Neural cell (in vitro differentiated cells): ENCODE data around the gene TSPAN1. TPM values are rescaled to one million over a fixed set of nuclear protein-coding genes. Genes with fewer than 3 reads are reported as not detected.

ENCODE experiments used
- H2AFZ ChIP-seq: fragments of 200-600, 300-800 bp; sonication (generic), shearing (Covaris generic); 2 replicates; pipeline ENCODE4 v1.6.0; 2014; ENCODE audit warnings: low read depth, mild to moderate bottlenecking, antibody characterized with exemption, low read length, moderate library complexity
- H3F3A ChIP-seq: fragments of 200-600 bp; shearing (Covaris generic); 2 replicates; pipeline ENCODE4 v1.6.1; 2016; ENCODE audit warnings: mild to moderate bottlenecking, moderate library complexity, mixed read lengths, antibody characterized with exemption, low read length; ENCODE audit not compliant: insufficient read depth, poor library complexity, severe bottlenecking
- H3K27ac ChIP-seq: fragments of 200-600, 300-800 bp; sonication (generic), shearing (Covaris generic); 2 replicates; pipeline ENCODE4 v1.5.1; 2014; ENCODE audit warnings: mild to moderate bottlenecking, low read length, moderate library complexity
- H3K27me3 ChIP-seq: fragments of 300-800, 200-600 bp; sonication (generic), shearing (Covaris generic); 2 replicates; pipeline ENCODE4 v1.6.0; 2014; ENCODE audit warnings: mild to moderate bottlenecking, low read depth, low read length, moderate library complexity; ENCODE audit not compliant: insufficient read depth
- H3K36me3 ChIP-seq: fragments of 300-800, 200-600 bp; sonication (generic), shearing (Covaris generic); 2 replicates; pipeline ENCODE4 v1.5.1; 2014; ENCODE audit warnings: mild to moderate bottlenecking, antibody characterized with exemption, low read length, moderate library complexity; ENCODE audit not compliant: insufficient read depth
- H3K4me2 ChIP-seq: fragments of 300-800, 200-600 bp; sonication (generic), shearing (Covaris generic); 2 replicates; pipeline ENCODE4 v1.6.0; 2014; ENCODE audit warnings: mild to moderate bottlenecking, low read length
- H3K4me3 ChIP-seq: fragments of 300-800, 200-600 bp; sonication (generic), shearing (Covaris generic); 2 replicates; pipeline ENCODE4 v1.5.1; 2014; ENCODE audit warnings: mild to moderate bottlenecking, low read length, moderate library complexity
- H3K79me2 ChIP-seq: fragments of 200-600 bp; shearing (Covaris generic); replicated peaks from 2 replicates; pipeline ENCODE4 v1.6.0; 2014; ENCODE audit warnings: mild to moderate bottlenecking, low read length, moderate library complexity; ENCODE audit not compliant: insufficient read depth
- H3K9ac ChIP-seq: fragments of 300-800, 200-600 bp; sonication (generic), shearing (Covaris generic); 2 replicates; pipeline ENCODE4 v1.6.1; 2016; ENCODE audit warnings: mild to moderate bottlenecking, low read length, mixed read lengths
- H3K9me2 ChIP-seq: fragments of 200-600 bp; shearing (Covaris generic); 2 replicates; pipeline ENCODE4 v1.6.1; 2016; ENCODE audit warnings: mild to moderate bottlenecking, low read length, mixed read lengths; ENCODE audit not compliant: insufficient read depth
- H3K9me3 ChIP-seq: fragments of 200-600, 300-800 bp; sonication (generic), shearing (Covaris generic); 2 replicates; pipeline ENCODE4 v1.6.1; 2016; ENCODE audit warnings: mild to moderate bottlenecking, mixed run types, low read length, moderate library complexity, mixed read lengths
- H4K20me1 ChIP-seq: fragments of 200-600 bp; shearing (Covaris generic); 2 replicates; pipeline ENCODE4 v1.6.1; 2016; ENCODE audit warnings: mild to moderate bottlenecking, mixed run types; ENCODE audit not compliant: insufficient read depth
- CTCF ChIP-seq: fragments of 450-650 bp; IDR thresholded peaks from 2 replicates; pipeline ENCODE4 v1.5.1; 2014; ENCODE audit warnings: antibody characterized with exemption, mild to moderate bottlenecking, moderate library complexity; ENCODE audit not compliant: poor library complexity, severe bottlenecking
- EP300 ChIP-seq: fragments of 450-650 bp; conservative IDR thresholded peaks from 2 replicates; pipeline ENCODE4 v1.6.1; 2014; ENCODE audit warnings: antibody characterized with exemption, mild to moderate bottlenecking, moderate library complexity; ENCODE audit not compliant: poor library complexity, severe bottlenecking
- EZH2 ChIP-seq: fragments of 200-600, 300-800 bp; shearing (Covaris generic), sonication (generic); IDR thresholded peaks from 2 replicates; pipeline ENCODE4 v1.6.1; 2014; ENCODE audit warnings: antibody characterized with exemption, low read length, borderline replicate concordance, mild to moderate bottlenecking; ENCODE audit not compliant: insufficient read depth, poor library complexity, severe bottlenecking
- MXI1 ChIP-seq: fragments of 450-650 bp; conservative IDR thresholded peaks from 2 replicates; pipeline ENCODE4 v1.6.1; 2014; ENCODE audit warnings: antibody characterized with exemption, mild to moderate bottlenecking; ENCODE audit not compliant: poor library complexity, severe bottlenecking
- POLR2AphosphoS5 ChIP-seq: IDR thresholded peaks from 2 replicates; pipeline ENCODE4 v1.6.1; 2012
- RAD21 ChIP-seq: fragments of 450-650 bp; conservative IDR thresholded peaks from 2 replicates; pipeline ENCODE4 v1.6.1; 2014; ENCODE audit warnings: antibody characterized with exemption, mild to moderate bottlenecking, moderate library complexity
- REST ChIP-seq: IDR thresholded peaks from 2 replicates; pipeline ENCODE4 v1.6.1; 2012; ENCODE audit warnings: borderline replicate concordance
- SMC3 ChIP-seq: fragments of 450-650 bp; conservative IDR thresholded peaks from 2 replicates; pipeline ENCODE4 v1.6.1; 2014; ENCODE audit warnings: antibody characterized with exemption, mild to moderate bottlenecking, moderate library complexity; ENCODE audit not compliant: poor library complexity
- polyA plus RNA-seq: library from polyadenylated mRNA; depleted of rRNA; stranded (reverse); fragments of >200 nt; gene quantifications from 2 replicates; pipeline ENCODE4 v1.2.3, GENCODE V29; 2014

Gene TSPAN1
- polyA plus RNA-seq, 1 donor from 2014 or later = 0.62 TPM

GRCh38 chr1:46219551-46220520 is 44.9 kb downstream of the TSPAN1 start:
- H3K9me3 ChIP-seq = no peaks in the 10 kb centered on the region
- peak overlapping the region; percentile 41 for H3K4me2 ChIP-seq
- no peaks in the 10 kb centered on the region for H3K9me2 ChIP-seq
- H3K36me3 ChIP-seq = no peaks in the 10 kb centered on the region
- H3K79me2 ChIP-seq = no peaks in the 10 kb centered on the region
- H3K9ac ChIP-seq = peak overlapping the region; percentile 31
- H3K4me3 ChIP-seq = peak overlapping the region; percentile 47
- no peaks in the 10 kb centered on the region for H3F3A ChIP-seq
- no peaks in the 10 kb centered on the region for H3K27me3 ChIP-seq
- TF ChIP-seq MXI1 (no peak), EZH2 (no peak), SMC3 (no peak), POLR2AphosphoS5 (no peak), REST (no peak), RAD21 (no peak), CTCF (no peak), EP300 (no peak)
- H4K20me1 ChIP-seq = no peaks in the 10 kb centered on the region
- H3K27ac ChIP-seq = peak overlapping the region; percentile 33
- peak overlapping the region; percentile 2 for H2AFZ ChIP-seq

GRCh38 chr1:46220808-46221207 is 45.9 kb downstream of the TSPAN1 start:
- no peak for TF ChIP-seq SMC3
- H3K27me3 ChIP-seq = no peaks in the 10 kb centered on the region
- H3K4me3 ChIP-seq = peak overlapping the region; percentile 47
- no peaks in the 10 kb centered on the region for H3K9me2 ChIP-seq
- H3K27ac ChIP-seq = peak overlapping the region; percentile 33
- H2AFZ ChIP-seq = no peak overlapping the region
- no peak overlapping the region for H3K9ac ChIP-seq
- no peaks in the 10 kb centered on the region for H3K9me3 ChIP-seq
- no peaks in the 10 kb centered on the region for H3K79me2 ChIP-seq
- no peaks in the 10 kb centered on the region for H3K36me3 ChIP-seq
- H3F3A ChIP-seq = no peaks in the 10 kb centered on the region
- no peak overlapping the region for H3K4me2 ChIP-seq
- no peaks in the 10 kb centered on the region for H4K20me1 ChIP-seq
